MM.1S (cell line): ENCODE results near the gene LDLRAD4.

Experiments
- EZH2 ChIP-seq: fragments of 300-600 bp; sonication (generic); optimal IDR thresholded peaks from 2 replicates; pipeline ENCODE3; 2017; ENCODE audit warnings: low read depth, mild to moderate bottlenecking, antibody characterized with exemption, low read length, mixed read lengths
- EZH2phosphoT487 ChIP-seq: fragments of 300-600 bp; sonication (generic); IDR thresholded peaks from 2 replicates; pipeline ENCODE4 v1.6.1; 2018; ENCODE audit warnings: antibody characterized with exemption, low read length
- TF ChIP-seq, protein P1 (sequence below): fragments of 300-600 bp; sonication (generic); IDR thresholded peaks from 2 replicates; pipeline ENCODE4 v1.5.1; 2016; ENCODE audit warnings: antibody characterized with exemption, low read length, mixed read lengths

DNA sequence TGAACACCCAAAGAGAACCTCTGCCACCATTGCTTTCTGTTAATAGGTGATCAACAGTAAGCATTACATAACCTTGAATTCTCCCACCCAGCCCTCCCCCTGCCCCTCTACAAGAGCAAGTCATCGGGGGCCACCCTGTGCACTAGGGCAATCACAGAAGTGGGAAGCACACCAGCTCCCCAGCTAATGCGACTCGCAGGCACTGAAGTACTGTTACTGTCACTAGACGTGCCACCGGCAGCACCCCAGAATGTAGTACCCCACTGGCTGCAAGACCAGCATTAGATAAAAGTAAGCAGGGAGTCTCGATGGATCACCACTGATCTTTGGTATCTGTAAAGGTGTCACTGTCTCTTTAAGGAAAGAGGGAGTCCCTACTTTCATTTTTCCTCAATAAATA is 340.2 kb downstream of the LDLRAD4 start:
- TF ChIP-seq, protein P1, sequence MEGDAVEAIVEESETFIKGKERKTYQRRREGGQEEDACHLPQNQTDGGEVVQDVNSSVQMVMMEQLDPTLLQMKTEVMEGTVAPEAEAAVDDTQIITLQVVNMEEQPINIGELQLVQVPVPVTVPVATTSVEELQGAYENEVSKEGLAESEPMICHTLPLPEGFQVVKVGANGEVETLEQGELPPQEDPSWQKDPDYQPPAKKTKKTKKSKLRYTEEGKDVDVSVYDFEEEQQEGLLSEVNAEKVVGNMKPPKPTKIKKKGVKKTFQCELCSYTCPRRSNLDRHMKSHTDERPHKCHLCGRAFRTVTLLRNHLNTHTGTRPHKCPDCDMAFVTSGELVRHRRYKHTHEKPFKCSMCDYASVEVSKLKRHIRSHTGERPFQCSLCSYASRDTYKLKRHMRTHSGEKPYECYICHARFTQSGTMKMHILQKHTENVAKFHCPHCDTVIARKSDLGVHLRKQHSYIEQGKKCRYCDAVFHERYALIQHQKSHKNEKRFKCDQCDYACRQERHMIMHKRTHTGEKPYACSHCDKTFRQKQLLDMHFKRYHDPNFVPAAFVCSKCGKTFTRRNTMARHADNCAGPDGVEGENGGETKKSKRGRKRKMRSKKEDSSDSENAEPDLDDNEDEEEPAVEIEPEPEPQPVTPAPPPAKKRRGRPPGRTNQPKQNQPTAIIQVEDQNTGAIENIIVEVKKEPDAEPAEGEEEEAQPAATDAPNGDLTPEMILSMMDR, result no peak
- TF ChIP-seq EZH2 (no peak), EZH2phosphoT487 (no peak)
